ENCODE measurements around the gene CHD5. TPM values are rescaled to one million over a fixed set of nuclear protein-coding genes. Genes with fewer than 3 reads are reported as not detected.
A peak's percentile ranks its signal among the peaks of the same experiment; 100 is the strongest.

CHD5 gene
- total RNA-seq, 1 donor from 2014 or later, result 1.1 TPM

DNA sequence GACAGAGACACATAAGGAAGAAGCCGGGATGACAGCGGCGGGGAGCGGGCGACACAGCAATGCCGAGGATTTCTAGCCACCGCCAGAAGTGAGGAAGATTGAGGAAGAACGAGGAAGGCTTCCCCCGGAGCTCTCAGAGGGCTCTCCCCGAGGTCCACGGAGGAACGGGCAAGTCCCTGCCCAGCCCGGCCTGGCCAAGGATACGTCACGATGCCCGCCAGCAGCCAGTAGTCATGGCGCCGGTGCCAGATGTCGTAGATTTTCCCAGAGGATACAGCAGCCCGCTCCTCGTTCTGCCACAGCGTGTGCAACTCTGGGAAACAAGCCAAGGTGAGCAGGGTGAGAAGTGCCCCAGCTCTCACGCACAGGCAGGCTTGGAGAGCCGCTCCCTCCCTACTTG lies 68.5 kb downstream of the CHD5 start:
- peak; percentile 14 for DNase-seq

DNA sequence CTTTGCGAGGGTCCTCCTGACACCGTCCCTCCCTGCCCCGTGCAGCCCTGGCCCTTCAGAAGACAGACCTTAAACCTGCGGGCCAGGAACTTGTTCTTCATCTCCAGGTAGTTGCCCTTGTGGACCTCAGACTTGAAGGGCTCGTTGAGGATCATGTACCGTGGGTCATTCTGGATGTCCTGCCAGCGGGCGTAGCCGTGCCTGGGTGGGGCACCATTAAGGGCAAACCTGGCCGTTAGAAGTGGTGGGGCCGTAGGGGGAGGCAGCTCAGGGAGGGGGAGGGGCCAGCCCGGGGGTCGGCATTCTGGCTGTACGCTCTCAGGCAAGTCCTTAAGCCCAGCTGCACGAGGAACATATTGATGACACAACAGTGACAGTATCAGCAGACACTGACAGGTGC lies 69.8 kb downstream of the CHD5 start:
- DNase-seq, result no peak

DNA sequence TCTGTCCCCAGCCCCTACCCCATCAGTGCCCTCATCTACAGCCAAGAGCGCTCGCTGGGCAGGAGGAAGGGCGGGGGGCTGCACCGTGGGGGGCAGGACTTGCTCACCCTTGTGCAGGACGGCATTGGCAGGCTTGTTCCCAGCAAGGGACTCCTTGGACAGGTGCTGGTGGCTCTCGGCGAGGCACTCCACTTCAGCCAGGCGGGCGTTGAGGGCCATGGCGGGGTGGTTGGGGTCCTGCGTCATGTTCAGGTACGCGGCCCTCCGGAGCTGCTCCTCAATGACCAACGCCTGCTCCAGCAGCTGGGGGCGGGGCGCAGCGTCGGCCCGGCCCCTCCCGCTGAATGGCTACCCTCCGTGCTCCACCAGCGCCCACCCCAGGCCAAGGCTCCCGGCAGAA lies 70.4 kb downstream of the CHD5 start:
- no peak for DNase-seq

DNA sequence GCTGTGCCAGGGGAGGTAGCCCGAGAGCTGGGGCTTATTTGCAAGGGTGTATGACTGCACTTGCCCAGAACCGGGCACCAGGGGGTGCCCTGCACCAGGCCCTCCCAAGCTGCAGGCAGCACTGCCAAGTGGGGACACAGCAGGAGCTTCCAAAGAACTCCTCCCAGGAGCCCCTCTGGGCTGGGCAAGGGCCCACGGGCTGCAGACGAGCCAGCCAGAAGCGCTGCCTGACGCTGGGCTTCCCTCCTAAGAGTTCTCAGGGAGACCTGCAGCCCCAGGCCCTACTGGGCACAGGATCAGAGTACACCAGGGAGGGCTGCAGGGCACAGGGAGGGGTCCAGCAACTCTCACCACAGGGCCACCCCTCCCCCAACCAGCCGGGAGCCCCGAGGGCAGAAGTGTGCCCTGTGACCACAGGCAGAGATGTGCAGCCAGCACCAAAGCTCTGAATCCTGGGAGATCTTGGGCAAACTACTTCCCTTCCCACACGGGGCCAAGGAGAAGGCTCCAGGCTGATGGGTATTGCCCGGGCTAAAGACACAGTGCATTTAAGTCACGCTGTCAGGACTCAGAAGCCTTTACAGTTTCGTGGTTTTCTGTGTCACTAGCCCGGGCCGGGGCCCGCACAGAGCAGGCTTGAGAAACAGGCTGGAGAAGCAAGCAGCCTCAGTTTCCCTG lies 71.0 kb downstream of the CHD5 start:
- peak; percentile 29 for DNase-seq

DNA sequence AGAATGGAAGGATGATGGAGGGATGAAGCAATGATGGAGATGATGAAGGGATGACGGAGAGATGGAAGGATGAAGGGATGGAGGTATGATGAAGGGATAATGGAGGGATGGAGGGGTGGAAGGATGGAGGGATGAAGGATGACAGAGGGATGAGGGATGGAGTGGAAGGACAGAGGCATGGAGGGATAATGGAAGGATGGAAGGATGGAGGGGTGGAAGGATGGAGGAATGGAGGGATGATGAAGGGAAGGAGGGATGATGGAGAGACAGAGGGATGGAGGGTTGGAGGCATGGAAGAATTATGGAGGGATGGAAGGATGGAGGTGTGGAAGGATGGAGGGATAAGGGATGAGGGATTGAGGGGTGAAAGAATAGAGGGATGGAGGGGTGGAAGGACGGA lies 71.6 kb downstream of the CHD5 start:
- DNase-seq, result no peak

DNA sequence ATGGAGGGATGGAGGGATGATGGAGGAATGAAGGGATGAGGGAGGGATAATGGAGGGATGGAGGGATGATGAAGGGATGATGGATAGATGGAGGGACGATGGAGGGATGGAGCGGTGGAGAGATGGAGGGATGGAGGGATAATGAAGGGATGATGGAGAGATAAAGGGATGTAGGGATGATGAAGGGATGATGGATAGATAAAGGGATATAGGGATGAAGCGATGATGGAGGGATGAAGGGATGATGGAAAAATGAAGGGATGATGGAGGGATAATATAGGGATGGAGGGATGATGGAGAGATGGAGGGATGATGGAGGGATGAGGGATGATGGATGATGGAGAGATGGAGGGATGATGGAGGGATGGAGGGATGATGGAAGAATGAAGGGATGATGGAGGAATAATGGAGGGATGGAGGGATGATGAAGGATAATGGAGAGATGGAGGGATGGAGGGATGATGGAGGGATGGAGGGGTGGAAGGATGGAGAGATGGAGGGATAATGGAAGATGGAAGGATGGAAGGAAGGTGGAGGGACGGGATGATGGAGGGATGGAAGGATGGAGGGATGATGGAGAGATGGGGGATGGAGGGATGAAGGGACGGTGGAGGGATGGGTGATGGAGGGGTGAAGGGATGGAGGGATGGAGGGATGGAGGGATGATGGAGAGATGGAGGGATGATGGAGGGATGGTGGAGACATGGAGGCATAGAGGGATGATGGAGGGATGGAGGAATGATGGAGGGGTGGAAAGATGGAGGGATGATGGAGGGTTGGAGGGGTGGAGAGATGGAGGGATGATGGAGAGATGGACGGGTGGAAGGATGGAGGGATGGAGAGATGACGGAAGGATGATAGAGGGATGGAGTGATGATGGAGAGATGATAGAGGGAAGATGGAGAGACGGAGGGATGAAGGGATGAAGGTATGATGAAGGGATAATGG lies 72.4 kb downstream of the CHD5 start:
- DNase-seq, result no peak

DNA sequence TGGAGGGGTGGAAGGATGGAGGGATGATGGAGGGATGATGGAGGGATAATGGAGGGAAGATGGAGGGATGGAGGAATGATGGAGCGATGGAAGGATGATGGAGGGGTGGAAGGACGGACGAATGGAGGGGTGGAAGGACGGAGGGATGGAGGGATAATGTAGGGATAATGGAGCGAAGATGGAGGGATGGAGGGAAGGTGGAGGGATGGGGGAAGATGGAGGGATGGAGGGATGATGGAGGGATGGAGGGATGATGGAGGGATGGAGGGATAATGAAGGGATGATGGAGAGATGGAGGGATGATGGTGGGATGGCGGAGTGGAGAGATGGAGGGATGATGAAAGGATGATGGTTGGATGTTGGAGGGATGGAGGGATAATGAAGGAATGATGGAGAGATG lies 73.1 kb downstream of the CHD5 start:
- no peak for DNase-seq

DNA sequence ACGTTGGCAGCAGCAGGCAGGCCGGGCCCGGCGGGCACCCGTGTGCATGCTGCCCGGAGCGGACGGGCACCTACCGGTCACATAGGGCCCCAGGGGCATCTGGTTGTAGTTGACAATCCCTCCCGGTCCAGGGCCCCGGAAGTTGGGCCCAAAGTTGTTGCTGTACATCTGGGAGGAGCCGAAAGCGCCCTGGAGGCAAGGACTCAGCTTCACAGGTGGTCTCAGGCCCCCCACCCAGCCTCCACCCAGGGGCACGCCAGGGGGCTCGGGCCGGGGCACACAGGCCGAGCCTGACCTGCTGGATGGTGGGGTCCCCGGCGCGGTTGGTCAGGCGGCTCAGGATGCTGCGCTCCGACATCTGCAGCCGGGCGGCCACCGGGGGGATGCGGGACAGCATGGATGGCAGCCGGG lies 73.8 kb downstream of the CHD5 start:
- DNase-seq, result no peak

DNA sequence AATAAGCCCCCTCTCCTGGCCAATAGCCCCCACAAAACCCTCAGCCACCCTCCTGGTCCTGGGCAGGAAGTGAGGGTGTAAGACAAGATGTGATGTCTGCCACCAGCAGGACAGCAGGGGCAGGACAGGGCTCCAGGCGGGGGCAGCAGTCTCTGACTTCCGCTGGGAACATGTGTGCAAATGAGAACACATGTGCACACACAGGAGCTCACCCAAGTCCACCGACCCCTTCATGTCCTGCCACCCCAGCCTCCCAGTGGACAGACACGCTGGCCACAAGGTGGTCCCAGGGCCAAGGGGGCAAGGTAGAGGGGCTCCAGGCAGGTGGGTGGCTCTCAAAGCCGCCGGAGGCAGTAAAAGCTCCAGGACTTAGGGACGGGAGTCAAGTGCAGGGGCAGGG lies 74.4 kb downstream of the CHD5 start:
- no peak for DNase-seq

DNA sequence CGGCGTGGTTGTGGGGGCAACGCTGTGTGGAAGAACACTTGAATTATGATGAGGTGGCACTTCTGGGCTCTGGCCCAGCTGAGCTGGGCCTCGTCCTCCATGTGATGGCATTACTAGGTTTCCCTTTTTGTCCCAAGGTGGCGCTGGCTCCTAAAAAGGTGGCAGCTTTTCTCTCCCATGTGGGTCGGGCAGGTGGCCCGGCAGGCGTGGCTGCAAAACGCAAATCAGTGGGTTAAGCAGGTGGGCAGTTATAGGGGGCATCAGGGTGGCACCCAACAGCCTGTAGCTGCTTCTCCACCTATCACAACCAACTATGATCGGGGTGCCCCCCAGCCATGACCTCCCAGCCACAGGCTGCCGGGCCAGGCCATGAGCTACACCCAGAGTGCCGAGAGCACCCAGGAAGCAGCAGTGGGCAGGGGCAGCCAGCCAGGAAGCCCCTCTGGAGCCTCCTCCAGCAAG lies 74.9 kb downstream of the CHD5 start:
- DNase-seq, result no peak

DNA sequence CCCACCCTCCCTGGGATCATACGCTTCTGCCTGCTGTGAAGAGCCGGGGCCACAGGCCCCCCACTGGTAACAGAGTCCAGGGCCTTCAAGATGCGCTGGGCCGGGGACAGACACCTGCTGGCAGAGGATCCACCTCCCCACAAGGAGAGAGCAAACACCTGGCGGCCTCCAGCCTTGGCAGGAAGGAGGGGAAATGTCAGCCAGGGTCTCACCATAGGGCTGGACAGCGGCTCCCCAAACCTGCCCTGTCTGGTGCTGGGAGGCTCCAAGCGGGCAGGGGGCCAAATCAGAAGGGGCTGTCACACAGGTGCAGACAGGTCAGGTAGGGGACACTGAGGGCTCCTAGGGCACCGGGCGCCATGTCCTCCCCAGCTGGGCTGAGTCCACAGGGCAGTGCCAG lies 75.5 kb downstream of the CHD5 start:
- no peak for DNase-seq

DNA sequence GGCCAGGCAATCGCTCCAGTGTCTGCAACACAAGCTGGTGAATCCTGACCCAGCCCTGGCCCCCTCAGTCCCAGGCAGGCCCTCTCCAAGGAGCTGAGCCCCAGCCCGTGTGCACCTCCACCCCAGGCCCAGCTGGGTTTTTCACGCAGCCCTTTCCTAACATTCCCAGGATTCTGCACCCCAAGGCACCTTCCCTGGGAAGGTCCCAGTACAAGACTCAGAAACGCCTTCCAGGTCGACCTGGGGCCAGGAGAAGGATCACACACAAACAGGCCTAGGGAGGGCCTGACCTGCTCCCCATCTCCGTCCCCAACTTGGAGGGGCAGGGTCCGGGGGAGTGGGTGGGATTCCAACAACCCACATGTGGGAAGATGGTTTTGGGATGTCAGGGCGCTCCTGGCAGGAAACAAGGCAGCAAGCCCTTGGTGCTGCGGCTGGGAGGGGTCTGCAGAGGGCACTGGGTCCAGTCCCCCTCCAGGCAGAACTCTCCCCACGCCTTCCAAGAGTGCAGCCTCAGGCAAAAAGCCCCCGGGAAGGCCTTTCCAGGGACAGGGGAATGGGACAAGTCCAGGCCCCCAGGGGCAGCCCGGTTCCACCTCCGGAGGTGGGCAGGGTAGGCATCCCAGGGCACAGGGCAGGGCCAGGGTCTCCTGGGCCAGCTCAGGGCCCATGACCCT lies 76.1 kb downstream of the CHD5 start:
- no peak for DNase-seq

DNA sequence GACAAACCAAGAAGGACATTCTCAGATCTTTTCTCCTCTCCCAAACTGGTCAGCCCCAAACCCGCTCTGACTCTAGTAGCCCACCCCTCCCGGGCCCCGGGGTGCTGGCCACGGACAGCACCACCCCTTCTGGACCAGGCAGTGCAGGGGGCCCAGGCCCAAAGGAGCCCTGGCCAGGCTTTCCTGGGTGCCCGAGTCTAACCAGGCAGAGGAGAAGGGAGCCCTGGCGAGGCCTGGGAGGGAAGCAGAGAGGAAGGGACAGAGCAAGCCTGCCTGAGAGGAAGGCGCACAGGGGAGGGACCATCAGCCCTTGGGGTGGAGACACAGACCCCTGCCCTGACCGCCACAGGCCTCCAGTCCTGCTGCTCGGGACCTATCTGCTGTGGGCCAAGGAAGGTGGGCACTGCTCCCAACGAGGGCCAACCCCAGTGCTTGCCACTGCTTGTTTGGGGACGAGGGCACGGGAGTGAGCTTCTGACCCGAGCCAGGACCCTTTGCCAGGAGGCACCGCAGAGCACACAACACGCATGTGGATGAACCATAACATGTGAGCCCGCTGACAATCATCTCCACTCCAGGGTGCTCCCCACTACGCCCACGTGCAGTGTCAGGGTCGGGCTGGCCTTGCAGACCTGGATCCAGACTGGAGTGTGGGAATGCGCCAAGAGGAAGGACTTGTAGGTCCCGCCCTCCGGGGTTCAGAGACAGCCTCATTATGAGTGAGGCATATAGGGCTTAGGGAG lies 76.8 kb downstream of the CHD5 start:
- no peak for DNase-seq

DNA sequence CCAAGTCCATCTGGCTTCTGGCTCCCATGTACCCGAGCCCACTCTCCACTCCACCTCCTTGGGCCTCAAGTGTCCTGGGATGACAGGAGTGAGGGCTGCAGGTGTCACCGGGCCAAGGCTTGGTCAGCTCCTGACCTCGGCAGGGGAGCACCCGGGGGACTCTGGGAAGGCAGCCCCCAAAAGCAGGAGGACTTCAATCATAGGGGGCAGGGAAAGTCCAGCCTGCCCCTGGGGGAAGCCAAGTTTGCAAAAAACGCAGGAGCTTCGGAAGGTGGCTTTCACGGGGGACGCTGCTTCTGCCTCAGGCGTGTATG lies 77.6 kb downstream of the CHD5 start:
- DNase-seq, result no peak

DNA sequence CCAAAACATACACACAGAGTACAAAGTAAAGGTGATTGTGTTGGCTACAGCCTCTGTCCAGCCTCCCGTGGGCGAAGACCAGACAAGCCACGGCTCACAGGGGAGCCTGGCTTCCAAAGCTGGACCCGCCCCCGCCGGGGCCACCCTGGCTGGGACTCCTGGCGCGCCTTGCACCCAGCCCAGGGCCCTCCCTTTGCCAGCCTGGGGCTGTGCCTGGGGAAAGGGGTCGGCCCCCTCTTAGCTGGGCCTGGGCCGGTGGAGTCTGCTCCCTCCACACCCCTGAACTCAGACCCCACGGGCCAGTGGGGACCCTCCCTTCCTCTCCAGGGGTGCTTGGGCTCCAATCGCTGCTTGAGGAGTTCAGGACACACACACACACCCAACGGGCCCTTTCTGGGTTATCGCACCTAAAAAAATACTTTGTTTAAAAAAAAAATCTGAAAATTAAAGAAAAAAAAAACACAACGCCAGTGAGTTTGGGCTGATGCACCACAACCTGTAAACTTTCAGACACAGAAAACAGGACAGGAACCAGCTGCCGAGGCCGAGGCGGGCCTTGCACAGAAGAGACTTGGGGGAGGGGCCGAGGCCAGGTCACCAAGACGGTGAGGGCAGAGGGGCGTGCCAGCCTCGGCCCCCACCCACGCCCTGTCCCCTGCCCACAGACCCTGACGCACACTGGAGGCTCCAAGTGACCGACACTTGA lies 78.1 kb downstream of the CHD5 start:
- DNase-seq, result no peak

DNA sequence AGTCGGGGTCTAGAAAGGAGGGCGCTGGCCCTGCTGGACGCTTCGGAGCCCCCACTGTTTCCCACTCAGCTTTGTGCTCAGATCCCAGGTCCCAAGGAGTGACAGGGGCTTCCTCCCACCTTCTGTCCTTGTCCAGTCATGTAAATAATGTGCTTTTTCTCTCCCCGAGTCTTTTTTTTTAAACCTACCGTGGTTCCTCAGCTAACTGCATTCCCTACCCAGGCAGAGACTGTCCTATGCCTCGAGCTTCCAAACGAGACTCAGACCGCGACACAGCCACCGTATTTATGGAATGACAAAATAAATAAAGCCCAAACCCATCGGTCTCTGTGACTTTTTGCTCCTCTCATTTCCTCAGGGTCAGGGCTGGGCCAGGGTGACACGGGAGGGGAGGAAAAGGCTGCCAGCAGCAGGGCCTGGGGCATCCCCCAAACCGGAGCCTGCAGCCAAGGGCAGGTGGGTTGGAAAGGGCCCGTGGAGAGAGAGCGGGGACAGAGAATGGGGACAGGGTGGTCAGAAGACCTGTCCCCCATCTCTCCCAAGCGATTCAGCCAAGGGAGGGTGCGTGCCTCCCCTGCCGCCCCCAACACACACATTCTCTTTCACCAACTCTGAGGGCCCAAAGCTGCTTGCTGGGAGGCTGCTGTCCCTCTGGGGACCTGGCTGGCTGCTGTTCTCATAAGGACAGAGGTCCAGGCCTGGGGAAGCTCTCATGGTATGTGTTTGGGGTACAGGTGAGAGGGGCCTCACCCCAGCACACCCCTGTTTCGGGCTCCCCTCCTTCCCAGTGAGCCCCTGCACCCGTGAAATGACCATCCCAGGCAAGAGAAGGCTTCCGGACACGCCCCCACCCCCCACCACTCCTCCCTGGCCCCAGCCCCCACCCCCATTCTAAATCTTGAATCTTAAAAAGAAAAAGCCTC lies 79.0 kb downstream of the CHD5 start:
- DNase-seq, result no peak

DNA sequence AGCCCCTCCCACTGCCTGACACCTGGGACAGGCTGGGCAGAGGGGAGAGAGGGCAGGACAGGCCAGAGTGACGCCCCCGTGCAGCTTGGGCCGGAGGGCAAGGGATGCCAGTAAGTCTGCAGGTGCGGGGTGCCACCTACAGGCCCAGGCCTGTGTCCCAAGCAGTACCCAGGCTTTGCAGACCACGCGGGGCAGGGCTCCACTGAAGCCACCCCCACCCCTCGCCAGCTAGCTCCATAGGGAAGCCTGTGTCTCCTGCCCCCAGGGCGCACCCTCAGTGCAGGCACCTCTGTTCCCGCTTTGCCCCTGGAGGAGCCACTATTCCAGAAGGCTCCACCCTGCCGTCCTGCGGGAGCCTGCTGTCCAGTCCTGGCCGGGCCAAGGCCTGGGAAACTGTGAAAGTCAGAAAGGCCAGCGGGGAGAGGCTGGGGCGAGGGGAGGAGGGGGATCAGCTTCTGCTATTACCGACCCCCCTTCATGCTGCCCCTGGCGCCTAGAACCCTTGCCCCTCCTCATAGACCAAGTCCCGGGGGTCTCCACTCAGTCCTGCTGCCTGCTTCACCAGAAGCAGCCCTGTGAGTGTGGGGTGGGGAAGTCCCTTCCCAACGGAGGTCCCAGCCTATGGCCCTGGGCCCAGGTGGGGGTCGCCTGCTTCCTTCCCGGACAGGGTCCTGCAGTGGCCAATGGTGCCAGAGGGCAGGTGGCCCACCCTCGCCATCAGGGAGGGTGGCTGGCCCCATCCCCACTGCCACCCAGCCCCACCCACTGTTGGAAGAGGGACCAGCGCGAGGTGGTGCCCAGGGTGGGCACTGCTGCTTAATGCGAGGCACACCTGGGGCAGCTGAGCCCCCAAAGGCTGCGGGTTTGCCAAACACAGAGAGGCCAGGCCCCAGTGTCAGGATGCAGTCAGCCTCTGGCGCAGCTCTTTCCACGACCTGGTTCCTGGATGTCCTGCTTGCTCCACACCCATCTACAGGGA lies 80.0 kb downstream of the CHD5 start:
- DNase-seq, result no peak

DNA sequence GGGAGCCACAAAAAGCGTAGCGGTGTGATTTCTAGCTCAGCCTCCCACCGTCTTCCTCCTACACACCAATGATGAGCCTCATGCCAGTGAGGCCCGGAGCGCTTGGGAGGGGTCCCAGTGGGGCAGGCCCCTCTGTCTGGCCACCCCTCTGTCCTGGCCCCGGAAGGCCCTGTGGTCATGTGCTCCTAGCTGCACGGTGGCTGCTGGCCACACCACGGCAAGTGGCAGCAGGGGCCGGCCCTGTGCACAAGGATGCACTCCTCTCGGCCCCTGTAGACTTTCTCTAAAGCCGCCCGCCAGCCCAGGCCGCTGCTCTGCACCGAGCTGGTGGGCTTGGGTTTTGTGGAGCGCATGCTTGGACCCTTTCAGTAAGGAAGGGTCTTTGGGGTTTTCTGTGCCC lies 80.8 kb downstream of the CHD5 start:
- no peak for DNase-seq

All from tongue (tissue), 2 donors.